Activated T-helper 2 cell treated with anti-CD3 and anti-CD28 coated beads, Interferon-gamma antibody, Interleukin-2, Interleukin-4, amounts not matched to agents 10 μg/mL and 5 μg/mL and 100 μg/mL, durations not matched to agents 14 hours and 24 hours and 36 hours (primary cell): ENCODE data around the gene TBCA. TPM values are rescaled to one million over a fixed set of nuclear protein-coding genes. Genes with fewer than 3 reads are reported as not detected.

Experiments
- DNase-seq: peaks from one replicate; pipeline ENCODE4 v3.0.0; 2021; ENCODE audit warnings: low spot score
- H3K27ac Mint-ChIP-seq: one replicate; pipeline ENCODE4 v1.8.0; 2021; ENCODE audit warnings: mixed read lengths
- H3K27me3 Mint-ChIP-seq: one replicate; pipeline ENCODE4 v1.8.0; 2021; ENCODE audit warnings: low read depth, mixed read lengths
- H3K36me3 Mint-ChIP-seq: one replicate; pipeline ENCODE4 v1.8.0; 2021; ENCODE audit warnings: low read depth, mixed read lengths
- H3K4me1 Mint-ChIP-seq: one replicate; pipeline ENCODE4 v1.8.0; 2021; ENCODE audit warnings: low read depth, mixed read lengths
- H3K4me3 Mint-ChIP-seq: one replicate; pipeline ENCODE4 v1.8.0; 2021; ENCODE audit warnings: low read depth, mild to moderate bottlenecking, moderate library complexity, mixed read lengths
- H3K9me3 Mint-ChIP-seq: one replicate; pipeline ENCODE4 v1.8.0; 2021; ENCODE audit warnings: mixed read lengths
- intact Hi-C: fragments of 100-400 bp; cut with micrococcal nuclease; formaldehyde crosslinking; loops from one replicate; pipeline ENCODE4 v1.15.1; 2023
- total RNA-seq: library from RNA; stranded (reverse); gene quantifications from 2 replicates; pipeline ENCODE4 v1.2.3, GENCODE V29; 2022

The TBCA gene, protein sequence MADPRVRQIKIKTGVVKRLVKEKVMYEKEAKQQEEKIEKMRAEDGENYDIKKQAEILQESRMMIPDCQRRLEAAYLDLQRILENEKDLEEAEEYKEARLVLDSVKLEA
- 260 and 267 TPM in 2 replicates for total RNA-seq

DNA sequence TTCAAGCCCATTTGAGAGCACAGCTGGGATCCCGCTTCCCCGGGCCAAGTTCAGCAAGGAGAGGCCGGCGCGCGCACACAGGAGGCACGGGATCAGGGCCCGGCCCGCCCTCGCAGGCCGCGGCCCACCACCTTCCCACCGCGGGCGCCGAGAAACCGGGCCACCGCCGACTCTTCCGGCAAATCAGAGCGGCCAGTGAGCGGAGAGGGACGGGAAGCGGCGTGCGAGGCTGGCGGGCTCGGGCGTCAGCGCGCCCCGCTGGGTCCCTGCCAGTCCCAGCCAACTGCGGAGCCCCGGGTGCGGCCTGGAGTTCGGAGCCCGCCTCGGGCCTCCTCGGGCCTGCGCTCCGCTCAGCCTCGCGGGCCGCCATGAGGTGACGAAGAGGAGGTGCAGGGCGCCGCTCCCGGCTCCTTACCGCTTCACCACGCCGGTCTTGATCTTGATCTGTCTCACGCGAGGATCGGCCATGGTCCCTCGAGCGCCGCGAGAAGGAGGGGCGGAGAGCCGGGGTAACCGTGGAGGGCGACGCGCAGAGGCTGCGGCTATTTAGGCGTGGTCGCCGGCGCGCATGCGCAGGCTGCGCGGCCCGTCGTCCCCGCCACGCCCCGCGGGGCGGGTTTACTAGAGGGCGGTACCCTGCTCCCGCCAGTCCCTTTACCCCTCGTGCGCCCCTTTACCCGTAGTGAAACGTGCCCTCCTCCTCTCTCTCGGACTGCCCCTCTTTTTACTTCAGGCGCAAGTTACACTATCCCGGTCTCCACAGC lies at the start of gene TBCA:
TBCA (minus strand) TSS at position 550 of the 764 bp plus-strand sequence; CDS start at position 468, 82 bp downstream.
- Mint-ChIP-seq H3K27ac (peak within 1 kb of the TSS; percentile 96), H3K9me3 (no peaks in the 10 kb centered on the region), H3K36me3 (peaks cover 30% of the 10 kb centered on the region), H3K27me3 (no peaks in the 10 kb centered on the region), H3K4me1 (peaks cover 54% of the 10 kb centered on the region), H3K4me3 (peak within 1 kb of the TSS; percentile 90)
- intact Hi-C loops = loop anchor here (1.0 to 5.0 kb wide), 5 partner anchors 25 to 284 kb away; partner anchors contain the start of gene WDR41
- DNase-seq = peak; percentile 91

DNA sequence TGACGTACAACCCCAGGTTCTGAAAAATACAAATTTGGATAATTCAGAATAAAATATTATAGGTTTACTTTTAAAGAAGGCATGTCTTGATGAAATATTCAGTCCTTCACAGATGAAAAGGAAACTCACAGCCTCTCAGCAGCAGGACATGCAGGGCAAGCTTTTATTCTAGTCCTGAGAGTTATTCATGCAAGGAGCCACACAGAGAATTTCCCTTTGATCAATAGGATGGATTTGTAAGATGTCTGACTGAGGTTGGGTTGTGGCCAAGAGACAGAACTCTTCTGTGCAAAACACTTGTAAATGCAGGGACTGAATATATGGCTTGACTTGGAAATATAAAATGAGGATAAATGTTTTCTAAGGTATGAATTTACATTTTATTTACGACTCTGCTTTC lies 48.8 kb upstream of the TBCA start:
- Mint-ChIP-seq H3K4me1 (no peaks in the 10 kb centered on the region), H3K9me3 (no peaks in the 10 kb centered on the region), H3K27me3 (peaks cover 25% of the 10 kb centered on the region), H3K4me3 (no peak overlapping the region), H3K27ac (no peak overlapping the region), H3K36me3 (no peaks in the 10 kb centered on the region)
- DNase-seq = no peak
- intact Hi-C loops = no loop called here

DNA sequence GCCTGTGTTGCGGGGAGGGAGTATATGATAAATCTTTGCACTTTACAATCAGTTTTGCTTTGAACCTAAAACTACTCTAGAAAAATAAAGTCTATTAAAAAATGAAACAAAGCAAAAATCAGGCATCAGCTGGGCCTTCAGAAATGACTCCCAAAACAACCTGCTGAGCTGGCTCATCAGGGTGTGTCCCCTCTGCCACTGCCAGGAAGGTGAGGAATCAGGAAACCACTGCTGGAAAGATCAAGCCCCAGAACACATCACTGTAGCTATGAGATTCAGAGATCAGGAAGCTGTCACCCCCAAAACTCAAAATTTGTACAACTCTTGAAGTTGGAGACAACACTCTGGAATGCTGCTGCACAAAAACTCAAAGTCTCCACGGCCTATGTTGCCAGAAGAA lies 40.5 kb upstream of the TBCA start:
- H3K4me1 Mint-ChIP-seq = no peaks in the 10 kb centered on the region
- no peak overlapping the region for H3K27ac Mint-ChIP-seq
- H3K4me3 Mint-ChIP-seq = no peak overlapping the region
- H3K9me3 Mint-ChIP-seq = no peaks in the 10 kb centered on the region
- DNase-seq = no peak
- intact Hi-C loops = no loop called here
- no peaks in the 10 kb centered on the region for H3K36me3 Mint-ChIP-seq
- H3K27me3 Mint-ChIP-seq = peaks cover 9% of the 10 kb centered on the region

DNA sequence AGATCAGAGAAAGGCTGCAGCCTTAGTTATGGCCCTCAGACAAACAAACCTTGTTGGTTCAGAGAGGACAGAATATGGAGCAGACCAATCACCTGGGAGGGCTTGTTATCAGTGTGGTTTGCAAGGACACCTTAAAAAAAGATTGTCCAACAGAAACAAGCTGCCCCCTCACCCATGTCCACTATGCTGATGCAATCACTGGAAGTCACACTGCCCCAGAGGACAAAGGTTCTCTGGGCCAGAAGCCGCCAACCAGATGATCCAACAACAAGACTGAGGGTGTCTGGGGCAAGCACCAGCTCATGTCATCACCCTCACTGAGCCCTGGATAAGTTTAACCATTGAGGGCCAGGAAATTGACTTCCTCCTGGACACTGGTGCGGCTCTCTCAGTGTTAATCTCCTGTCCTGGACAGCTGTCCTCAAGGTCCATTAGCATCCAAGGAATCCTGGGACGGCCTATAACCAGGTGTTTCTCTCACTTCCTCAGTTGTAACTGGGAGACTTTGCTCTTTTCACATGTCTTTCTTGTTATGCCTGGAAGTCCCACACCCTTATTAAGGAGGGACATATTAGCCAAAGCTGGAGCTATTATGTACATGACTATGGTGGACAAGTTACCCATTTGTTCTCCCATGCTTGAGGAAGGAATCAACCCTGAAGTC lies 36.9 kb upstream of the TBCA start:
- no peaks in the 10 kb centered on the region for H3K4me1 Mint-ChIP-seq
- H3K27me3 Mint-ChIP-seq = peaks cover 9% of the 10 kb centered on the region
- intact Hi-C loops = no loop called here
- no peak overlapping the region for H3K27ac Mint-ChIP-seq
- DNase-seq = no peak
- H3K4me3 Mint-ChIP-seq = no peak overlapping the region
- H3K9me3 Mint-ChIP-seq = peaks cover 23% of the 10 kb centered on the region
- H3K36me3 Mint-ChIP-seq = no peaks in the 10 kb centered on the region

DNA sequence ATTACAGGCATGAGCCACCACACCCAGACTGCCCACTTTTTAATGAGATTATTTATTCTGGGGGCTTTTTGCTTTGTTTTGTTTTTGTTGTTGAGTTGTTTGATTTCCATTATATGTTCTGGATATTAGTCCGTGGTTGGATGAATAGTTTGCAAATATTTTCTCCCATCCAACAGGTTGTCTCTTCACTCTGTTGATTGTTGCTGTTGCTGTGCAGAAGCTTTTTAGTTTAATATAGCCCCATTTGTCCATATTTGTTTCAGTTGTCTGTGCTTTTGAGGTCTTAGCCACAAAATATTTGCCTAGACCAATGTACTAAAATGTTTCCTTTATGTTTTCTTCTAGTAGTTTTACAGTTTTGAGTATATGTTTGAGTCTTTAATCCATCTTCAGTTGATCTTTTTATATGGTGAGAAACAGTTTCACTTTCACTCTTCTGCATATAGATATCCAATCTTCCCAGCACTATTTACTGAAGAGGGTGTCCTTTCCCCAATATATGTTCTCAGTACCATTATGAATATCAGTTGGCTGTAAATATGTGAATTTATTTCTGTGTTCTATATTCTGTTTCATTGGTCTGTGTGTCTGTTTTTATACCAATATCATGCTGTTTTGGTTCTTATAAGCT lies 30.2 kb upstream of the TBCA start:
- H3K27ac Mint-ChIP-seq = peak overlapping the region; percentile 6

DNA sequence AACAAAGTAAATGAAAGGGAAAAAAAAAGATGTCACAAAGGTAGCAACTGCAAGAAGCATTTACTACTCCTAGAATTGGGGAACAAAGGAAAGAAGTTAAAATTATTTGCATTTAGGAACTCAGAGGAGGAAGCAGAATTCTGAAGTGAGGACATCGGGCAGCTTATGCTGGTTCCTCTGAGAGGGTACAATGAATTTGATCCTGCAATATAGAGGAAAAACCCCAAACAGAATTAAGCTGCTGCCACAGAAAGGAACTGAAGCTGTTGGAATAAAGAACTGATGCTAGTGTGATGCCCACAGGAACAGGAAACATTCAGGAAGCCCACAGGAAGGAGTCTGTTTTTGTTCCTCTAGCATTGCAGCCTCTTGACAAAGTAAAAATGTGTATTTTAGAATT lies 22.3 kb upstream of the TBCA start:
- Mint-ChIP-seq H3K36me3 (no peaks in the 10 kb centered on the region), H3K4me3 (no peak overlapping the region), H3K9me3 (peaks cover 16% of the 10 kb centered on the region), H3K4me1 (peaks cover 3% of the 10 kb centered on the region), H3K27me3 (peaks cover 37% of the 10 kb centered on the region), H3K27ac (no peak overlapping the region)
- intact Hi-C loops = no loop called here
- no peak for DNase-seq

More for the DNA sequence above, 30.2 kb upstream of the TBCA start:
- Mint-ChIP-seq H3K4me3 (peak overlapping the region; percentile 24), H3K9me3 (peaks cover 27% of the 10 kb centered on the region), H3K27me3 (peaks cover 1% of the 10 kb centered on the region), H3K36me3 (no peaks in the 10 kb centered on the region), H3K4me1 (peaks cover 5% of the 10 kb centered on the region)
- intact Hi-C loops = no loop called here
- DNase-seq = no peak

DNA sequence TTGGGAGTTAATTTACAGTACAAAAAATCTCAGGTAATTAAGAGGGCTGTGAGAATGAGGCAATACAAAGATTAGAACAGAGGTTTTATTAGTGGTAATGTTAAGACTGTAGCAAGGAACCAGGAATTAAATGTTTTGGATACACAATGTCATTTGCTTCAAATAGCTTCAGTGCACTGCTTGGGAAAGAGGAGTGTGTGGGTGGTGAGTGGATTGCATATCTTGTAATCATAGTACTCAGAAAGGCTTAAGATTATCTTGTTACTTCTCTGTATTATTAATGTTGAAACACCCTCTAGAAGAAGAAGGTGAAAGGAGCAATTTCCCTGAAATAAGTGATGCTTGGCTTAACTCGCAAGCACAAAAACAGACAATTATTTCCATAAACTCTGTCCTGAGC lies 21.0 kb upstream of the TBCA start:
- H3K4me1 Mint-ChIP-seq = peaks cover 3% of the 10 kb centered on the region

DNA sequence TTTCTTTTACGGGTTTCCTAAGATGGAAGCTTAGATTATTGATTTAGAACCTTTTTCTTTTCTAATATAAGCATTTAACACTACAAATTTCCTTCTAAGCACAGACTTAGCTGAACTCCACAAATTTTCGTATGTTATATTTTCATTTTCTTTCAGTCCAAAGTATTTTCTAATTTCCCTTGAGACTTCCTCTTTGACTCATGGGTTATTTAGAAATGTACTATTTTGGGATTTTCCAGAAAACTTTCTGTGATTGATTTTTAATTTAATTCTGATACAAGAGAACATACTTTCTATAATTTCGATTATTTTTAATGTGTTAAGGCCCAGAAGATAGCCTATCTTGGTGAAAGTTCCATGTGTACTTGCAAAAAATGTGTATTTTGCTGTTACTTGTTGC lies 19.7 kb upstream of the TBCA start:
- intact Hi-C loops = no loop called here
- Mint-ChIP-seq H3K4me3 (no peak overlapping the region), H3K36me3 (no peaks in the 10 kb centered on the region), H3K4me1 (peaks cover 3% of the 10 kb centered on the region), H3K9me3 (peaks cover 11% of the 10 kb centered on the region), H3K27me3 (peaks cover 42% of the 10 kb centered on the region), H3K27ac (no peak overlapping the region)
- DNase-seq = no peak

More for the DNA sequence above, 21.0 kb upstream of the TBCA start:
- H3K9me3 Mint-ChIP-seq = peaks cover 15% of the 10 kb centered on the region
- peaks cover 39% of the 10 kb centered on the region for H3K27me3 Mint-ChIP-seq
- H3K27ac Mint-ChIP-seq = no peak overlapping the region
- no peaks in the 10 kb centered on the region for H3K36me3 Mint-ChIP-seq
- H3K4me3 Mint-ChIP-seq = no peak overlapping the region
- intact Hi-C loops = no loop called here
- DNase-seq = no peak

DNA sequence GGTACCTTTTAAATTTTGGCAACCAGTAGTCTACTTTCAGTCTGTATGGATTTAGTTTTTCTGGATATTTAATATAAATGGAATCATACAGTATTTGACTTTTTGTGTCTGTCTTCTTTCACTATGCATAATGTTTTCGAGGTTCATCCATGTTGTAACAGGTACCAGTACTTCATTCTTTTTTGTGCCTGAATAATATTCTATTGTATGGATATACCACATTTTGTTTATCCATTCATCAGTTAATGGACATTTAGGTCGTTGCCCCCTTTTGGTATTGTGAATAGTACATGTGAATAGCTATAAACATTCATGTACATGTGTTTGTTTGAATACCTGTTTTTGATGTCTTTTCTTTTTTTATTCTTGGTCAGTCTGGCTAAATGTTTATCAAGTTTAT lies 19.1 kb upstream of the TBCA start:
- intact Hi-C loops = no loop called here
- Mint-ChIP-seq H3K4me3 (no peak overlapping the region), H3K27me3 (peaks cover 40% of the 10 kb centered on the region), H3K27ac (no peak overlapping the region), H3K4me1 (peaks cover 3% of the 10 kb centered on the region), H3K9me3 (peaks cover 11% of the 10 kb centered on the region), H3K36me3 (no peaks in the 10 kb centered on the region)
- no peak for DNase-seq

DNA sequence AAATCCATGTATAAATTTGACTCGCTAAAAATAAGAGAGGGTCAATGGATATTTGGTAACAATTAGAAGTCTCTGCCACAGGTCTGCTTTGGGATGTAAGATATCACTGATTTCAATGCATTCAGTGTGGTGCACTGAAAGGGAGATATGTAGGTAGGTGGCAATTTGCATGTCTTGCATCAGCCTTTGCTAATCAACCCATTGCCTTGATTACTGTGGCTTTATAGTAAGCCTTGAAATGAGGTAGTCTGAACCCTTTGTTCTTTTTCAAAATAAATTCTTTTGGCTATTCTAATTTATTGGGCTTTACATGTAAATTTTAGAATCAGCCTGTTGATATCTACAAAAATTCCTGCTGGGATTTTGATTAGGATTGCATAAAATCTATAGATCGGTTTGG lies 15.8 kb upstream of the TBCA start:
- peaks cover 8% of the 10 kb centered on the region for H3K9me3 Mint-ChIP-seq
- H3K27me3 Mint-ChIP-seq = peaks cover 20% of the 10 kb centered on the region
- no peaks in the 10 kb centered on the region for H3K36me3 Mint-ChIP-seq
- DNase-seq = no peak
- peaks cover under 1% of the 10 kb centered on the region for H3K4me1 Mint-ChIP-seq
- intact Hi-C loops = no loop called here
- no peak overlapping the region for H3K27ac Mint-ChIP-seq
- no peak overlapping the region for H3K4me3 Mint-ChIP-seq

DNA sequence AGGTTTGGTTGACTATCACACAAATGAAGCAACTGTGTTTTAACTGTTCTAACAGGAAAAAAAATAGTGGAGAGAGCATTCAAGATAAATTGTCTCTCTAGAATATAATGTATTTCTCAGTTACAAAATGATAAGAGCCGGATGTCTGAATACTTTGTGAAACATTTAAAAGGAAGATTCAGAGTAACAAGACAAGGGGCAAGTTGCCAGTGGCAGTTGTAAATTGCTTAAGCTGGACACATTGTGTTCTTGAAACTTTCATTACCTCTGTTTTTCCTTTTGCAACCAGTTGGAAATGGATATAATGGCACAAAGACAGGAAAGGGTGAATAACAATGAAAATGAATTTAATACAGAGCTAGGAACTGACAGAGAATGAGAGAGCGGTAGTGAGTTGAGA lies 15.2 kb upstream of the TBCA start:
- peaks cover 14% of the 10 kb centered on the region for H3K27me3 Mint-ChIP-seq
- no peak overlapping the region for H3K27ac Mint-ChIP-seq
- H3K36me3 Mint-ChIP-seq = no peaks in the 10 kb centered on the region
- intact Hi-C loops = no loop called here
- no peak overlapping the region for H3K4me3 Mint-ChIP-seq
- no peaks in the 10 kb centered on the region for H3K4me1 Mint-ChIP-seq
- peaks cover 8% of the 10 kb centered on the region for H3K9me3 Mint-ChIP-seq
- no peak for DNase-seq

DNA sequence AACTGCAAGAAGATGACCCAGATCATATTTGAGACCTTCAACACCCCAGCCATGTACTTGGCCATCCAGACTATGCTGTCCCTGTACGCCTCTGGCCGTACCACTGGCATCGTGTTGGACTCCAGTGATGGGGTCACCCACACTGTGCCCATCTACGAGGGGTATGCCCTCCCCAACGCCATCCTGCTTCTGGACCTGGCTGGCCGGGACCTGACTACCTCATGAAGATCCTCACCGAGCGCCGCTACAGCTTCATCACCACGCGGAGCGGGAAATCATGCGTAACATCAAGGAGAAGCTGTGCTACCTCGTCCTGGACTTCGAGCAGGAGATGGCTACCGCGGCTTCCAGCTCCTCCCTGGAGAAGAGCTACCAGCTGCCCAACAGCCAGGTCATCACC lies 9.1 kb upstream of the TBCA start:
- H3K9me3 Mint-ChIP-seq = no peaks in the 10 kb centered on the region
- no peak overlapping the region for H3K27ac Mint-ChIP-seq
- DNase-seq = no peak
- H3K4me1 Mint-ChIP-seq = no peaks in the 10 kb centered on the region
- H3K4me3 Mint-ChIP-seq = no peak overlapping the region
- no peaks in the 10 kb centered on the region for H3K36me3 Mint-ChIP-seq
- H3K27me3 Mint-ChIP-seq = peaks cover 1% of the 10 kb centered on the region
- intact Hi-C loops = no loop called here

DNA sequence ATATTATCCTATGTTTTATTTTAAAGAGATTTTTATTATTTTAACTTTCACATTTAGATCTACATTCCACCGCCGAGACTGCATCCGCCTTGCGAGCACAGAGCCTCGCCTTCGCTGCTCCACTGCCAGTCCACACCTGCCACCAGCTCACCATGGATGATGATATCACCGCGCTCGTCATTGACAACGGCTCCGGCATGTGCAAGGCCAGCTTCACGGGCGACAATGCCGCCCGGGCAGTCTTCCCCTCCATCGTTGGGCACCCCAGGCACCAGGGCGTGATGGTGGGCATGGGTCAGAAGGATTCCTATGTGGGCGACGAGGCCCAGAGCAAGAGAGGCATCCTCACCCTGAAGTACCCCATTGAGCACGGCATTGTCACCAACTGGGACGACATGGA lies 8.6 kb upstream of the TBCA start:
- H3K27me3 Mint-ChIP-seq = no peaks in the 10 kb centered on the region
- no peaks in the 10 kb centered on the region for H3K4me1 Mint-ChIP-seq
- intact Hi-C loops = no loop called here
- H3K9me3 Mint-ChIP-seq = no peaks in the 10 kb centered on the region
- no peak overlapping the region for H3K4me3 Mint-ChIP-seq
- no peak for DNase-seq
- no peaks in the 10 kb centered on the region for H3K36me3 Mint-ChIP-seq
- no peak overlapping the region for H3K27ac Mint-ChIP-seq
